HepG2 (cell line): ENCODE data around the gene MAP3K9. TPM values are rescaled to one million over a fixed set of nuclear protein-coding genes. Genes with fewer than 3 reads are reported as not detected.
A peak's percentile ranks its signal among the peaks of the same experiment; 100 is the strongest.

ENCODE experiments used
- ATAC-seq: fragments of 200-7000 bp; cut with Tn5 transposase; 3 replicates; pipeline ENCODE4 v1.9.1; 2020; ENCODE audit warnings: mild to moderate bottlenecking, moderate library complexity
- BruUV-seq: library from RNA; stranded (reverse); fragments of 400-500 nt; replicated peaks from 2 replicates; lab custom pipeline; 2021; lab: Mats Ljungman, UMichigan
- CTCF ChIA-PET: fragments of 300-600 bp; formaldehyde crosslinking; extraction: SDS; loops from one replicate; lab custom pipeline; 2021; ENCODE audit warnings: low total read pairs, inconsistent platforms, low intra/inter-chr PET ratio; lab: Yijun Ruan, JAX
- POLR2A ChIA-PET: fragments of 350-600 bp; sonication (Branson Sonifier 250); formaldehyde crosslinking; loops from one replicate; lab custom pipeline; 2020; ENCODE audit warnings: antibody characterized with exemption, inconsistent platforms; lab: Yijun Ruan, JAX
- DNase-seq: peaks from one replicate; pipeline ENCODE4 v3.0.0-alpha.2; 2015; ENCODE audit warnings: low spot score
- FAIRE-seq: peaks from 3 replicates; lab custom pipeline; 2011; peaks lifted over from hg19 to GRCh38; lab: Jason Lieb, UNC
- H2AFZ ChIP-seq: one replicate; pipeline ENCODE4 v1.6.1; 2011; ENCODE audit warnings: low read length, inconsistent platforms
- H3K27ac ChIP-seq: fragments of 300-600 bp; 3 replicates; pipeline ENCODE4 v1.8.0; 2011; ENCODE audit warnings: mixed run types, mild to moderate bottlenecking, mixed read lengths, low read length, inconsistent platforms; ENCODE audit not compliant: insufficient read depth; ENCODE audit errors: extremely low read length
- H3K27me3 ChIP-seq, 2 experiments: fragments of 200-600 bp in 1 of 2; 2 replicates in 1 of 2; 3 replicates in 1 of 2; pipeline versions ENCODE4 v1.6.0 to v1.8.0; 2011; ENCODE audit warnings: low read length in 2 of 2, mild to moderate bottlenecking in 2 of 2, moderate library complexity in 2 of 2, inconsistent platforms in 1 of 2; ENCODE audit not compliant: insufficient read depth in 2 of 2, control insufficient read depth in 1 of 2
- H3K36me3 ChIP-seq, 2 experiments: fragments of 200-600 bp in 1 of 2; replicated peaks in 1 of 2; 2 replicates in 1 of 2; 3 replicates in 1 of 2; pipeline versions ENCODE4 v1.5.1 to v1.8.0; 2011; ENCODE audit warnings: low read length in 2 of 2, inconsistent platforms in 1 of 2; ENCODE audit not compliant: insufficient read depth in 2 of 2, control insufficient read depth in 1 of 2
- H3K4me1 ChIP-seq: 2 replicates; pipeline ENCODE4 v1.5.1; 2012; ENCODE audit warnings: low read length, inconsistent platforms; ENCODE audit not compliant: insufficient read depth
- H3K4me2 ChIP-seq: 2 replicates; pipeline ENCODE4 v1.6.0; 2011; ENCODE audit warnings: low read depth, low read length, inconsistent platforms
- H3K4me3 ChIP-seq, 3 experiments: fragments of 200-600 bp in 1 of 3; sonication (generic), shearing (Covaris generic) in 1 of 3; replicated peaks in 1 of 3; 2 replicates each; pipeline ENCODE4 v1.5.1; 2011 to 2016; ENCODE audit warnings: low read length in 3 of 3, inconsistent platforms in 2 of 3, low read depth in 2 of 3, mild to moderate bottlenecking in 2 of 3, control low read depth in 1 of 3, mixed read lengths in 1 of 3; ENCODE audit not compliant: insufficient read depth in 1 of 3
- H3K79me2 ChIP-seq: one replicate; pipeline ENCODE4 v1.6.1; 2011; ENCODE audit warnings: low read length, inconsistent platforms; ENCODE audit not compliant: insufficient read depth
- H3K9ac ChIP-seq: 2 replicates; pipeline ENCODE4 v1.6.0; 2011; ENCODE audit warnings: mild to moderate bottlenecking, low read depth, low read length, inconsistent platforms; ENCODE audit not compliant: insufficient read depth
- H3K9me3 ChIP-seq: 2 replicates; pipeline ENCODE4 v1.5.1; 2012; ENCODE audit warnings: mild to moderate bottlenecking, low read length
- H4K20me1 ChIP-seq: 2 replicates; pipeline ENCODE4 v1.6.0; 2011; ENCODE audit warnings: inconsistent platforms, mild to moderate bottlenecking, low read length, moderate library complexity; ENCODE audit not compliant: insufficient read depth
- TBX3 ChIP-seq: fragments of 450-650 bp; IDR thresholded peaks from 2 replicates; pipeline ENCODE4 v1.6.1; 2017; ENCODE audit warnings: antibody characterized with exemption, mild to moderate bottlenecking, inconsistent platforms, borderline replicate concordance
- ZBTB38 ChIP-seq: sonication (generic); formaldehyde crosslinking; IDR thresholded peaks from 2 replicates; pipeline ENCODE4 v1.5.1; 2020; ENCODE audit warnings: mild to moderate bottlenecking, missing genetic modification reagents
- ZNF205 ChIP-seq: IDR thresholded peaks from 2 replicates; pipeline ENCODE4 v1.6.1; 2018; ENCODE audit warnings: missing biosample characterization, missing genetic modification reagents
- ZNF563 ChIP-seq: sonication (generic); formaldehyde crosslinking; IDR thresholded peaks from 2 replicates; pipeline ENCODE4 v1.8.0; 2022; ENCODE audit warnings: mild to moderate bottlenecking, moderate library complexity, missing genetic modification reagents
- WGBS: methylation state at CpG from one replicate; pipeline ENCODE4 v1.1.6; 2017; ENCODE audit warnings: low lambda C conversion rate; 5-methylcytosine and 5-hydroxymethylcytosine counted together
- in situ Hi-C: cut with HindIII; loops from 2 replicates; pipeline ENCODE4 v1.10.0; 2017; ENCODE audit warnings: low pct_unique_long_range_greater_than_20kb; ENCODE audit not compliant: extremely low pct_ligation_motif_present
- intact Hi-C: fragments of 100-400 bp; cut with micrococcal nuclease; formaldehyde crosslinking; loops from one replicate; pipeline ENCODE4 v1.10.0; 2022; ENCODE audit not compliant: unreplicated experiment
- polyA plus RNA-seq, 8 experiments: library from polyadenylated mRNA; depleted of rRNA in 3 of 8; stranded (reverse) in 7 of 8; unstranded in 1 of 8; fragments of >200 nt; fragmentation: Illumina TruSeq in 4 of 8; extraction: Trizol in 4 of 8; gene quantifications; 2 replicates each; pipeline versions ENCODE4 v1.2.1 to v1.2.3, GENCODE V29; 2011 to 2016; ENCODE audit warnings: low read depth in 4 of 8, missing spikeins in 1 of 8, mixed read lengths in 1 of 8; ENCODE audit not compliant: insufficient read depth in 1 of 8
- total RNA-seq, 5 experiments: library from RNA; depleted of rRNA; stranded (reverse); fragments of >200 nt; fragmentation: Illumina TruSeq; extraction: Trizol; gene quantifications; 2 replicates each; pipeline ENCODE4 v1.2.3, GENCODE V29; 2016; ENCODE audit warnings: low read depth in 1 of 5
- TF ChIP-seq, protein P1 (sequence below): sonication (generic); formaldehyde crosslinking; IDR thresholded peaks from 2 replicates; pipeline ENCODE4 v1.4.0; 2020; ENCODE audit warnings: missing genetic modification reagents
- TF ChIP-seq, protein P2 (sequence below): sonication (generic); formaldehyde crosslinking; IDR thresholded peaks from 2 replicates; pipeline ENCODE4 v1.5.0; 2020; ENCODE audit warnings: mild to moderate bottlenecking, missing genetic modification reagents, borderline replicate concordance
- TF ChIP-seq, protein P3 (sequence below): sonication (generic); formaldehyde crosslinking; IDR thresholded peaks from 2 replicates; pipeline ENCODE4 v1.4.0; 2020; ENCODE audit warnings: missing genetic modification reagents

The MAP3K9 gene
- total and polyA plus RNA-seq, 2 of the 13 experiments (the other 11 are each of a cell fraction or from before 2014, with no cell fraction given) = 4.3 to 4.5 TPM

DNA sequence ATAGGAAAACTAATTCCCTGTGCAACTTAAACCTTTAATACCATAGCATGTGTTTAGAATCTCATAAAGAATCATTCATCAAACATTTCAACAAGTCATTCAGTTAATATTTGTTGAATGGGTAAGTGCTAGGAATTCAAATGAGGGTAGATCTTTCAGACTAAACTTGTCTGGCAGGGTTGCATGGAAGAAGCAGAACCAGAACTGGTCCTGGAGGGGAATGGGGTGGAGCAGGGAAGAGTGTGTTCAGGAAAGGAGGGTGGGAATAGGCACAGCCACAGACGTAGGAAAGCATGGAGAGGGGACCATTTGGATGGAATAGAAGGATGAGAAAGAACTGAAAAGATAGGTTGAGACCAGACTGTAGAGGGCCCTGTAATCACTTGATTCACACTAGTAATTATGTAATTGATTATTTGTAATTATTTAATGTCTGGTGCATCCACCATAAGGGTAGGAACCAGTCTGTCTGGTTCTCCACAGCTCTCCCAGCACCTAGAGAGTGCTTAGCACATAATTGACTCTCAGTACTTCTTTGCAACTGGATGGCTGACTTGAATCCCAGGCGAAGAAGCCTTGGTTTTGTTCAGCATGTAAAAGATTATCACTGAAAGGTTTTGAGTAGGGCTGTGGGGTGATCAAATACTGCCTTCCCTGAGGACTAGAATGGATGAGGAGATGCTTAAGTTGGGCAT is 3.0 kb upstream of the MAP3K9 start:
- H3K4me2 ChIP-seq = peak overlapping the region; percentile 90
- H3K9ac ChIP-seq = no peak overlapping the region
- H4K20me1 ChIP-seq = no peaks in the 10 kb centered on the region
- peaks cover 42% of the 10 kb centered on the region for H3K4me1 ChIP-seq
- no TSS peak for BruUV-seq
- H3K9me3 ChIP-seq = no peaks in the 10 kb centered on the region
- WGBS = 89% methylated on average over 2 of the region's 2 CpGs
- H3K36me3 ChIP-seq = no peaks in the 10 kb centered on the region
- FAIRE-seq (no peak), ATAC-seq (no peak), DNase-seq (no peak)
- no peak overlapping the region for H3K27ac ChIP-seq
- peaks cover 18% of the 10 kb centered on the region for H3K79me2 ChIP-seq
- TF ChIP-seq ZBTB38 (CRISPR knock-in tag) = no peak
- TF ChIP-seq ZNF205 (CRISPR knock-in tag) = peak; percentile 79
- no peak for TF ChIP-seq ZNF563 (CRISPR knock-in tag)
- TF ChIP-seq, protein P1, sequence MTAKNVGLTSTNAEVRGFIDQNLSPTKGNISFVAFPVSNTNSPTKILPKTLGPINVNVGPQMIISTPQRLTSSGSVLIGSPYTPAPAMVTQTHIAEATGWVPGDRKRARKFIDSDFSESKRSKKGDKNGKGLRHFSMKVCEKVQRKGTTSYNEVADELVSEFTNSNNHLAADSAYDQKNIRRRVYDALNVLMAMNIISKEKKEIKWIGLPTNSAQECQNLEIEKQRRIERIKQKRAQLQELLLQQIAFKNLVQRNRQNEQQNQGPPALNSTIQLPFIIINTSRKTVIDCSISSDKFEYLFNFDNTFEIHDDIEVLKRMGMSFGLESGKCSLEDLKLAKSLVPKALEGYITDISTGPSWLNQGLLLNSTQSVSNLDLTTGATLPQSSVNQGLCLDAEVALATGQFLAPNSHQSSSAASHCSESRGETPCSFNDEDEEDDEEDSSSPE (CRISPR knock-in tag) = no peak
- no peak for TF ChIP-seq TBX3
- TF ChIP-seq, protein P2, sequence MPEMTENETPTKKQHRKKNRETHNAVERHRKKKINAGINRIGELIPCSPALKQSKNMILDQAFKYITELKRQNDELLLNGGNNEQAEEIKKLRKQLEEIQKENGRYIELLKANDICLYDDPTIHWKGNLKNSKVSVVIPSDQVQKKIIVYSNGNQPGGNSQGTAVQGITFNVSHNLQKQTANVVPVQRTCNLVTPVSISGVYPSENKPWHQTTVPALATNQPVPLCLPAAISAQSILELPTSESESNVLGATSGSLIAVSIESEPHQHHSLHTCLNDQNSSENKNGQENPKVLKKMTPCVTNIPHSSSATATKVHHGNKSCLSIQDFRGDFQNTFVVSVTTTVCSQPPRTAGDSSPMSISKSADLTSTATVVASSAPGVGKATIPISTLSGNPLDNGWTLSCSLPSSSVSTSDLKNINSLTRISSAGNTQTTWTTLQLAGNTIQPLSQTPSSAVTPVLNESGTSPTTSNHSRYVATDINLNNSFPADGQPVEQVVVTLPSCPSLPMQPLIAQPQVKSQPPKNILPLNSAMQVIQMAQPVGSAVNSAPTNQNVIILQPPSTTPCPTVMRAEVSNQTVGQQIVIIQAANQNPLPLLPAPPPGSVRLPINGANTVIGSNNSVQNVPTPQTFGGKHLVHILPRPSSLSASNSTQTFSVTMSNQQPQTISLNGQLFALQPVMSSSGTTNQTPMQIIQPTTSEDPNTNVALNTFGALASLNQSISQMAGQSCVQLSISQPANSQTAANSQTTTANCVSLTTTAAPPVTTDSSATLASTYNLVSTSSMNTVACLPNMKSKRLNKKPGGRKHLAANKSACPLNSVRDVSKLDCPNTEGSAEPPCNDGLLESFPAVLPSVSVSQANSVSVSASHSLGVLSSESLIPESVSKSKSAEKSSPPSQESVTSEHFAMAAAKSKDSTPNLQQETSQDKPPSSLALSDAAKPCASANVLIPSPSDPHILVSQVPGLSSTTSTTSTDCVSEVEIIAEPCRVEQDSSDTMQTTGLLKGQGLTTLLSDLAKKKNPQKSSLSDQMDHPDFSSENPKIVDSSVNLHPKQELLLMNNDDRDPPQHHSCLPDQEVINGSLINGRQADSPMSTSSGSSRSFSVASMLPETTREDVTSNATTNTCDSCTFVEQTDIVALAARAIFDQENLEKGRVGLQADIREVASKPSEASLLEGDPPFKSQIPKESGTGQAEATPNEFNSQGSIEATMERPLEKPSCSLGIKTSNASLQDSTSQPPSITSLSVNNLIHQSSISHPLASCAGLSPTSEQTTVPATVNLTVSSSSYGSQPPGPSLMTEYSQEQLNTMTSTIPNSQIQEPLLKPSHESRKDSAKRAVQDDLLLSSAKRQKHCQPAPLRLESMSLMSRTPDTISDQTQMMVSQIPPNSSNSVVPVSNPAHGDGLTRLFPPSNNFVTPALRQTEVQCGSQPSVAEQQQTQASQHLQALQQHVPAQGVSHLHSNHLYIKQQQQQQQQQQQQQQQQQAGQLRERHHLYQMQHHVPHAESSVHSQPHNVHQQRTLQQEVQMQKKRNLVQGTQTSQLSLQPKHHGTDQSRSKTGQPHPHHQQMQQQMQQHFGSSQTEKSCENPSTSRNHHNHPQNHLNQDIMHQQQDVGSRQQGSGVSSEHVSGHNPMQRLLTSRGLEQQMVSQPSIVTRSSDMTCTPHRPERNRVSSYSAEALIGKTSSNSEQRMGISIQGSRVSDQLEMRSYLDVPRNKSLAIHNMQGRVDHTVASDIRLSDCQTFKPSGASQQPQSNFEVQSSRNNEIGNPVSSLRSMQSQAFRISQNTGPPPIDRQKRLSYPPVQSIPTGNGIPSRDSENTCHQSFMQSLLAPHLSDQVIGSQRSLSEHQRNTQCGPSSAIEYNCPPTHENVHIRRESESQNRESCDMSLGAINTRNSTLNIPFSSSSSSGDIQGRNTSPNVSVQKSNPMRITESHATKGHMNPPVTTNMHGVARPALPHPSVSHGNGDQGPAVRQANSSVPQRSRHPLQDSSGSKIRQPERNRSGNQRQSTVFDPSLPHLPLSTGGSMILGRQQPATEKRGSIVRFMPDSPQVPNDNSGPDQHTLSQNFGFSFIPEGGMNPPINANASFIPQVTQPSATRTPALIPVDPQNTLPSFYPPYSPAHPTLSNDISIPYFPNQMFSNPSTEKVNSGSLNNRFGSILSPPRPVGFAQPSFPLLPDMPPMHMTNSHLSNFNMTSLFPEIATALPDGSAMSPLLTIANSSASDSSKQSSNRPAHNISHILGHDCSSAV (CRISPR knock-in tag) = no peak
- TF ChIP-seq, protein P3, sequence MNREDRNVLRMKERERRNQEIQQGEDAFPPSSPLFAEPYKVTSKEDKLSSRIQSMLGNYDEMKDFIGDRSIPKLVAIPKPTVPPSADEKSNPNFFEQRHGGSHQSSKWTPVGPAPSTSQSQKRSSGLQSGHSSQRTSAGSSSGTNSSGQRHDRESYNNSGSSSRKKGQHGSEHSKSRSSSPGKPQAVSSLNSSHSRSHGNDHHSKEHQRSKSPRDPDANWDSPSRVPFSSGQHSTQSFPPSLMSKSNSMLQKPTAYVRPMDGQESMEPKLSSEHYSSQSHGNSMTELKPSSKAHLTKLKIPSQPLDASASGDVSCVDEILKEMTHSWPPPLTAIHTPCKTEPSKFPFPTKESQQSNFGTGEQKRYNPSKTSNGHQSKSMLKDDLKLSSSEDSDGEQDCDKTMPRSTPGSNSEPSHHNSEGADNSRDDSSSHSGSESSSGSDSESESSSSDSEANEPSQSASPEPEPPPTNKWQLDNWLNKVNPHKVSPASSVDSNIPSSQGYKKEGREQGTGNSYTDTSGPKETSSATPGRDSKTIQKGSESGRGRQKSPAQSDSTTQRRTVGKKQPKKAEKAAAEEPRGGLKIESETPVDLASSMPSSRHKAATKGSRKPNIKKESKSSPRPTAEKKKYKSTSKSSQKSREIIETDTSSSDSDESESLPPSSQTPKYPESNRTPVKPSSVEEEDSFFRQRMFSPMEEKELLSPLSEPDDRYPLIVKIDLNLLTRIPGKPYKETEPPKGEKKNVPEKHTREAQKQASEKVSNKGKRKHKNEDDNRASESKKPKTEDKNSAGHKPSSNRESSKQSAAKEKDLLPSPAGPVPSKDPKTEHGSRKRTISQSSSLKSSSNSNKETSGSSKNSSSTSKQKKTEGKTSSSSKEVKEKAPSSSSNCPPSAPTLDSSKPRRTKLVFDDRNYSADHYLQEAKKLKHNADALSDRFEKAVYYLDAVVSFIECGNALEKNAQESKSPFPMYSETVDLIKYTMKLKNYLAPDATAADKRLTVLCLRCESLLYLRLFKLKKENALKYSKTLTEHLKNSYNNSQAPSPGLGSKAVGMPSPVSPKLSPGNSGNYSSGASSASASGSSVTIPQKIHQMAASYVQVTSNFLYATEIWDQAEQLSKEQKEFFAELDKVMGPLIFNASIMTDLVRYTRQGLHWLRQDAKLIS (CRISPR knock-in tag) = no peak
- in situ Hi-C loops = no loop called here
- H2AFZ ChIP-seq = no peak overlapping the region
- POLR2A ChIA-PET = no interaction called here
- H3K4me3 ChIP-seq = peak overlapping the region in 1 of 3 experiments; percentile 10; a peak in 2 of 6 replicates
- CTCF ChIA-PET = no interaction called here
- intact Hi-C loops = no loop called here
- no peaks in the 10 kb centered on the region; a peak in 1 of 5 replicates for H3K27me3 ChIP-seq
